Ascending aorta (tissue), 2 donors: ENCODE results near the gene RECQL. TPM values are rescaled to one million over a fixed set of nuclear protein-coding genes. Genes with fewer than 3 reads are reported as not detected.

ENCODE experiments used
- DNase-seq, 2 donors: peaks; one replicate each; pipeline ENCODE4 v3.0.0-alpha.2; 2019; ENCODE audit warnings: low spot score in 2 of 2
- H3K27ac ChIP-seq, 2 donors: fragments of 200-600 bp; sonication (generic); one replicate each; pipeline ENCODE4 v1.5.1; 2016 to 2017; ENCODE audit warnings: mild to moderate bottlenecking in 1 of 2
- H3K27me3 ChIP-seq: fragments of 200-600 bp; sonication (generic); one replicate; pipeline ENCODE4 v1.5.1; 2017
- H3K36me3 ChIP-seq, 2 donors: fragments of 200-600 bp; sonication (generic); one replicate each; pipeline ENCODE4 v1.5.1; 2016
- H3K4me1 ChIP-seq, 2 donors: fragments of 200-600 bp; sonication (generic); one replicate each; pipeline ENCODE4 v1.5.1; 2016 to 2017; ENCODE audit warnings: mild to moderate bottlenecking in 1 of 2
- H3K4me3 ChIP-seq, 2 donors: fragments of 200-600 bp; sonication (generic); one replicate each; pipeline ENCODE4 v1.5.1; 2016 to 2017; ENCODE audit warnings: mild to moderate bottlenecking in 1 of 2
- H3K9me3 ChIP-seq, 2 donors: fragments of 200-600 bp; sonication (generic); one replicate each; pipeline ENCODE4 v1.5.1; 2016
- CTCF ChIP-seq, 3 experiments: fragments of 200-600 bp in 2 of 3; fragments of 450-650 bp in 1 of 3; sonication (generic) in 2 of 3; IDR thresholded peaks; one replicate each; pipeline ENCODE4 v1.5.1; 2016 to 2019; ENCODE audit warnings: antibody characterized with exemption in 3 of 3, mild to moderate bottlenecking in 1 of 3, moderate library complexity in 1 of 3
- intact Hi-C: fragments of 100-400 bp; cut with DNase I; formaldehyde crosslinking; loops from one replicate; pipeline ENCODE4 v1.15.1; 2023
- total RNA-seq: library from RNA; depleted of rRNA; stranded (reverse); fragments of >200 nt; gene quantifications from one replicate; pipeline ENCODE4 v1.1.0, GENCODE V29; 2016

The RECQL gene
- total RNA-seq, 1 donor from 2014 or later = 8.7 TPM

GRCh38 chr12:21459474-21459873 is 42.0 kb downstream of the RECQL start:
- no peak overlapping the region for H3K27ac ChIP-seq
- no peak overlapping the region for H3K4me3 ChIP-seq
- TF ChIP-seq CTCF (IDR thresholded peaks at IDR 0.05) = no peak
- no peaks in the 10 kb centered on the region for H3K4me1 ChIP-seq
- DNase-seq = no peak
- no peaks in the 10 kb centered on the region for H3K9me3 ChIP-seq
- peaks cover 28 to 64% of the 10 kb centered on the region in 2 donors for H3K36me3 ChIP-seq
- intact Hi-C loops = no loop called here
- H3K27me3 ChIP-seq = no peaks in the 10 kb centered on the region

DNA sequence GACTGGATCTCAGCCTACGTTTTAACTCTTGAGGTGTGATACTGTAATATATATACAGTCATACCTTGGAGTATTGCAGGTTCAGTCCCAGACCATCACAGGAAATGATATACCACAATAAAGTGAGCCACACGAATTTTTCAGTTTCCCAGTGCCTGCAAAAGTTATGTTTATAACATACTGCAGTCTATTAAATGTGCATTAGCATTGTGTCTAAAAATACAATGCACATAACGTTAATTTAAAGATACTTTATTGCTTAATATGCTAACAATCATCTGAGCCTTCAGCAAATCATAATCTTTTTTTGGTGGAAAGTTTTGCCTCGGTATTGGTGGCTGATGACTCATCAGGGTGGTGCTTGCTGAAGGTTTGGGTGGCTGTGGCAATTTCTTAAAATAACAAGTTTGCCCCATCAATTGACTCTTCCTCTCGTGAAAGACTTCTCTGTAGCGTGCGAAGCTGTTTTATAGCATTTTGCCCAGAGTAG is 45.1 kb downstream of the RECQL start:
- no peak for DNase-seq
- Histone ChIP-seq H3K9me3 (no peaks in the 10 kb centered on the region), H3K27me3 (no peaks in the 10 kb centered on the region), H3K27ac (no peak overlapping the region), H3K36me3 (peaks cover 28 to 50% of the 10 kb centered on the region in 2 donors), H3K4me3 (no peak overlapping the region), H3K4me1 (no peaks in the 10 kb centered on the region)
- intact Hi-C loops = no loop called here
- no peak for TF ChIP-seq CTCF (IDR thresholded peaks at IDR 0.05)

DNA sequence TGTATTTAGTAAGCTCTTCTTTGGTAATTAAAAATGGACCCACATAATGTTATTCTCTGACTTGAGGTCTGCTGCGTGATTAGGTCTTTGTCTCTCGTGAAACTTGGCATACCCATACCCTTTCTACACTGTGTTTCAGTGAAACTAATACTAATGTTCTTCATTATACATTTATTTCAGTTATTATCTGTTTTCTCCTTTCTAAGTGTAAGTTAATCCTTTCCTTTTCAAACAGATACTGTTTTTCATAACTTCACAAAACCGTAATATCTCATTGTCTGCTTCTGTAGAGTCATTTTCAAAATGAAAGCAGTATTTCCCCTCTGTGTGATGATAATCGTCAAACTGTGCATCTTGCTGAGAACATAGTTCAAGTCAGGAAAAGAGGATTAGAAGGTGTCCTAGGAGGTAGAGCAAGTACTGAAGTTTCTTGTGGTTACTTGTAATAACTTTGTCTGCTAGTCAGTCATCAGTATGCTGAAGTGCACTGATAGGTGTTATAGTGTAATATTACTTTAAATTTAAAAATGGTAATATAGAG is 48.1 kb downstream of the RECQL start:
- H3K4me3 ChIP-seq = no peak overlapping the region
- H3K27me3 ChIP-seq = no peaks in the 10 kb centered on the region
- intact Hi-C loops = no loop called here
- no peak for TF ChIP-seq CTCF (IDR thresholded peaks at IDR 0.05)
- H3K4me1 ChIP-seq = no peaks in the 10 kb centered on the region
- no peak for DNase-seq
- no peaks in the 10 kb centered on the region for H3K9me3 ChIP-seq
- no peak overlapping the region for H3K27ac ChIP-seq
- peaks cover 33 to 44% of the 10 kb centered on the region in 2 donors for H3K36me3 ChIP-seq

DNA sequence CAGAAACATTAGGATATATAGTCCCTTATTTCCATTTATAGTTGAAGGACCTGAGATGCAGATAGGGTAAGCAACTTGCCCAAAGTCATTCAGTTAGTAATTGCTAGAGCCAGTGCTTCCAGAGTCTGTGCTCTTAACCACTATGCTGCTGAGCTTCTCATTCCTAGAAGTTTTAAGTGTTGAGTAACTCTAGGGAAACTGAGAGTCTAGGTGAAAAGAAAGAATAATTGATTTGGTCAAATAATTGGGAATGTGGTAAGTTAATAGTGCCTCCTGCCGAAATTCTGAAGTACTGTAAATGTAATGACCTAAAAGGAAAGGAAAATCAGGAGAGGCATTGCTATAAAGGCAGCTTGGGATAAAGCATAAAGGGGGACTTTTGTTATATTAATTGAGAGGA is 49.9 kb downstream of the RECQL start:
- H3K27ac ChIP-seq = no peak overlapping the region
- intact Hi-C loops = no loop called here
- H3K4me1 ChIP-seq = no peaks in the 10 kb centered on the region
- peaks cover 27 to 45% of the 10 kb centered on the region in 2 donors for H3K36me3 ChIP-seq
- H3K9me3 ChIP-seq = no peaks in the 10 kb centered on the region
- TF ChIP-seq CTCF (IDR thresholded peaks at IDR 0.05) = no peak
- DNase-seq = no peak
- no peak overlapping the region for H3K4me3 ChIP-seq
- no peaks in the 10 kb centered on the region for H3K27me3 ChIP-seq

GRCh38 chr12:21444193-21445146 is 57.0 kb downstream of the RECQL start:
- Histone ChIP-seq H3K4me1 (no peaks in the 10 kb centered on the region), H3K4me3 (no peak overlapping the region), H3K36me3 (peaks cover 14 to 47% of the 10 kb centered on the region in 2 donors), H3K27ac (no peak overlapping the region), H3K27me3 (no peaks in the 10 kb centered on the region), H3K9me3 (no peaks in the 10 kb centered on the region)
- no peak for DNase-seq
- no peak for TF ChIP-seq CTCF (IDR thresholded peaks at IDR 0.05)
- intact Hi-C loops = no loop called here
